MCF 10A (cell line): Measurements from ENCODE around the gene ACTRT2. TPM values are rescaled to one million over a fixed set of nuclear protein-coding genes. Genes with fewer than 3 reads are reported as not detected.

ENCODE experiments used
- BruUV-seq: library from RNA; stranded (reverse); fragments of 400-500 nt; replicated peaks from 2 replicates; lab custom pipeline; 2021; lab: Mats Ljungman, UMichigan
- CTCF ChIA-PET: fragments of 300-600 bp; sonication (Branson Sonifier 250); formaldehyde crosslinking; extraction: SDS; loops from one replicate; lab custom pipeline; 2021; ENCODE audit warnings: antibody characterized with exemption, inconsistent platforms; lab: Yijun Ruan, JAX
- POLR2A ChIA-PET: fragments of 300-600, 350-650 bp; sonication (Branson Sonifier 250); formaldehyde crosslinking; extraction: SDS; loops from one replicate; lab custom pipeline; 2020; ENCODE audit warnings: antibody characterized with exemption, inconsistent platforms; lab: Yijun Ruan, JAX
- DNase-seq: peaks from one replicate; pipeline ENCODE4 v3.0.0-alpha.2; 2018; ENCODE audit not compliant: unreplicated experiment
- H3K27ac Mint-ChIP-seq: one replicate; pipeline ENCODE4 v1.8.0; 2022; ENCODE audit warnings: mild to moderate bottlenecking, low read depth, mixed read lengths; ENCODE audit not compliant: unreplicated experiment
- H3K27me3 Mint-ChIP-seq: one replicate; pipeline ENCODE4 v1.8.0; 2022; ENCODE audit warnings: mixed read lengths; ENCODE audit not compliant: insufficient read depth, unreplicated experiment
- H3K36me3 Mint-ChIP-seq: one replicate; pipeline ENCODE4 v1.8.0; 2022; ENCODE audit warnings: mild to moderate bottlenecking, moderate library complexity, mixed read lengths; ENCODE audit not compliant: insufficient read depth, unreplicated experiment
- H3K4me1 Mint-ChIP-seq: one replicate; pipeline ENCODE4 v1.8.0; 2022; ENCODE audit warnings: mixed read lengths; ENCODE audit not compliant: insufficient read depth, unreplicated experiment
- H3K4me3 Mint-ChIP-seq: one replicate; pipeline ENCODE4 v1.8.0; 2022; ENCODE audit warnings: mild to moderate bottlenecking, moderate library complexity, mixed read lengths; ENCODE audit not compliant: unreplicated experiment
- H3K9me3 Mint-ChIP-seq: one replicate; pipeline ENCODE4 v1.8.0; 2022; ENCODE audit warnings: mixed read lengths; ENCODE audit not compliant: unreplicated experiment
- intact Hi-C: fragments of 100-400 bp; cut with micrococcal nuclease; formaldehyde crosslinking; loops from 2 replicates; pipeline ENCODE4 v1.14.1; 2022
- total RNA-seq: library from RNA; stranded (reverse); gene quantifications from 2 replicates; pipeline ENCODE4 v1.2.3, GENCODE V29; 2022
- TF ChIP-seq, protein P1 (sequence below): fragments of 200-600 bp; IDR thresholded peaks from one replicate; pipeline ENCODE4 v1.8.0; 2022; ENCODE audit warnings: antibody characterized with exemption, mild to moderate bottlenecking; ENCODE audit not compliant: unreplicated experiment

The ACTRT2 gene
- total RNA-seq, 1 experiment from 2014 or later = not detected

DNA sequence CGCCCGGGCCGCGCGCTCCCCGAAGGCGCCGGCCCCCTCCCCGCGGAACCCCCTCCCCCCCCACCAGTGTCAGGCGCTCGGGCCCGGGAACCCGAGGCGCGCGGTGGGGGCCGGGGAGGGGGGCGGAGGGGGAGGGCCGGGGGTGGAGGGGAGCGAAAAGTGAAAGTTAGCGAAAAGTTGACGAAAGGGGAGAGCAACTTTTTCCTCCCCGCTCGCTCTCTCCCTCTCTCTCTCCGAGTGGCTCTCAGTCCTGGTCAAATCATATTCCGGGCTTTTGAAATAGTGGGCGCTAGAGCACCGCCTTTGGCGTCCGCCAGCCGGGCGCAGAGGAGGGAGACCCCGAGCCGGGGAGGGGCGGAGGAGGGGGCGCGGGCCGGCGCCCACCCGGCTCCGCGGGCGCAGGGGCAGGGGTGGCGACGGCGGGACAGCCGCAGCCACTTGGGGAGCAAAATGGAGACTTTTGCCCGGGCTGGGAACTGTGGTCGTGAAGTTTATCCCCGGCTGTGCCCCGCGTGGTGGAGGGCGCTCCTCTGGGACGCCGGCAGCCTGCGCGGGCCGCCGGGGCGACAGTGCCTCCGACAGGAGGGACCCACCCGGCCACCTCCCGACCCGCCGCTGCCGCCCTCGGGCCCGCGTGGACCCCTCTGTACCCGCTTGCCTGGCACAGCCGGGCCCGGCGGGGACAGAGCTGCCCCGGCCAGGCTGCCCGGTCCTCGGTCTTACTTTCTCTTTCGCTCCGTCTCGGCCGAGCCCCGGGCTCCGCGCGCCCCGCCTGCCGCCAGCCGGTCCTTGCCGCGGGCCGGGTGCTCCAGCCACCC is 48.4 kb downstream of the ACTRT2 start:
- H3K27ac Mint-ChIP-seq = no peak overlapping the region

DNA sequence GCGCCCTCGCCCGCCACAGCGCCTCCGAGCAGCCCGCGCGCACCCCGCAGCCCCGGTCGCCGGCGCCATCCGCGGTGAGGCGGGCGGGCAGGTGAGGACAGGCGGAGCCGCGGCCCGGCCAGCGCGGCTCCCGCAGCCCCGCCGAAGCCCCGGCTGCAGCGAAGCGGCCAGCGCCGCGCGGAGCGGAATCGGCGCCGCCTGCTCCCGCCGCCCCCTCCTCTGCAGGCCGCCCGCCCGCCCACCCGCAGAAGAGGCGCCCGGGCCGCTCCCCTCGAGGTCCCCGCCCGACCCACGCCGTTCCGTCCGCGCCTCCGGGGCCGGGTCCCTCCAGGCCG is 49.0 kb downstream of the ACTRT2 start:
- DNase-seq = no peak
- CTCF ChIA-PET = interaction anchor here (0.6 kb wide), 1 partner anchor 45 kb away, joined by 3 read pairs; no protein-coding TSS in a partner anchor
- Mint-ChIP-seq H3K27ac (no peak overlapping the region), H3K9me3 (peaks cover under 1% of the 10 kb centered on the region), H3K27me3 (no peaks in the 10 kb centered on the region), H3K4me3 (no peak overlapping the region), H3K4me1 (no peaks in the 10 kb centered on the region), H3K36me3 (no peaks in the 10 kb centered on the region)
- BruUV-seq = no TSS peak
- TF ChIP-seq, protein P1, sequence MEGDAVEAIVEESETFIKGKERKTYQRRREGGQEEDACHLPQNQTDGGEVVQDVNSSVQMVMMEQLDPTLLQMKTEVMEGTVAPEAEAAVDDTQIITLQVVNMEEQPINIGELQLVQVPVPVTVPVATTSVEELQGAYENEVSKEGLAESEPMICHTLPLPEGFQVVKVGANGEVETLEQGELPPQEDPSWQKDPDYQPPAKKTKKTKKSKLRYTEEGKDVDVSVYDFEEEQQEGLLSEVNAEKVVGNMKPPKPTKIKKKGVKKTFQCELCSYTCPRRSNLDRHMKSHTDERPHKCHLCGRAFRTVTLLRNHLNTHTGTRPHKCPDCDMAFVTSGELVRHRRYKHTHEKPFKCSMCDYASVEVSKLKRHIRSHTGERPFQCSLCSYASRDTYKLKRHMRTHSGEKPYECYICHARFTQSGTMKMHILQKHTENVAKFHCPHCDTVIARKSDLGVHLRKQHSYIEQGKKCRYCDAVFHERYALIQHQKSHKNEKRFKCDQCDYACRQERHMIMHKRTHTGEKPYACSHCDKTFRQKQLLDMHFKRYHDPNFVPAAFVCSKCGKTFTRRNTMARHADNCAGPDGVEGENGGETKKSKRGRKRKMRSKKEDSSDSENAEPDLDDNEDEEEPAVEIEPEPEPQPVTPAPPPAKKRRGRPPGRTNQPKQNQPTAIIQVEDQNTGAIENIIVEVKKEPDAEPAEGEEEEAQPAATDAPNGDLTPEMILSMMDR = no peak
- POLR2A ChIA-PET = no interaction called here
- intact Hi-C loops = no loop called here

More for the DNA sequence above, 48.4 kb downstream of the ACTRT2 start:
- Mint-ChIP-seq H3K36me3 (no peaks in the 10 kb centered on the region), H3K27me3 (no peaks in the 10 kb centered on the region), H3K4me1 (no peaks in the 10 kb centered on the region), H3K4me3 (no peak overlapping the region), H3K9me3 (peaks cover 6% of the 10 kb centered on the region)
- no TSS peak for BruUV-seq
- TF ChIP-seq, protein P1 = no peak
- intact Hi-C loops = no loop called here
- no peak for DNase-seq
- ChIA-PET CTCF (interaction anchor here (0.6 kb wide), 1 partner anchor 44 kb away, joined by 3 read pairs; no protein-coding TSS in a partner anchor), POLR2A (no interaction called here)

DNA sequence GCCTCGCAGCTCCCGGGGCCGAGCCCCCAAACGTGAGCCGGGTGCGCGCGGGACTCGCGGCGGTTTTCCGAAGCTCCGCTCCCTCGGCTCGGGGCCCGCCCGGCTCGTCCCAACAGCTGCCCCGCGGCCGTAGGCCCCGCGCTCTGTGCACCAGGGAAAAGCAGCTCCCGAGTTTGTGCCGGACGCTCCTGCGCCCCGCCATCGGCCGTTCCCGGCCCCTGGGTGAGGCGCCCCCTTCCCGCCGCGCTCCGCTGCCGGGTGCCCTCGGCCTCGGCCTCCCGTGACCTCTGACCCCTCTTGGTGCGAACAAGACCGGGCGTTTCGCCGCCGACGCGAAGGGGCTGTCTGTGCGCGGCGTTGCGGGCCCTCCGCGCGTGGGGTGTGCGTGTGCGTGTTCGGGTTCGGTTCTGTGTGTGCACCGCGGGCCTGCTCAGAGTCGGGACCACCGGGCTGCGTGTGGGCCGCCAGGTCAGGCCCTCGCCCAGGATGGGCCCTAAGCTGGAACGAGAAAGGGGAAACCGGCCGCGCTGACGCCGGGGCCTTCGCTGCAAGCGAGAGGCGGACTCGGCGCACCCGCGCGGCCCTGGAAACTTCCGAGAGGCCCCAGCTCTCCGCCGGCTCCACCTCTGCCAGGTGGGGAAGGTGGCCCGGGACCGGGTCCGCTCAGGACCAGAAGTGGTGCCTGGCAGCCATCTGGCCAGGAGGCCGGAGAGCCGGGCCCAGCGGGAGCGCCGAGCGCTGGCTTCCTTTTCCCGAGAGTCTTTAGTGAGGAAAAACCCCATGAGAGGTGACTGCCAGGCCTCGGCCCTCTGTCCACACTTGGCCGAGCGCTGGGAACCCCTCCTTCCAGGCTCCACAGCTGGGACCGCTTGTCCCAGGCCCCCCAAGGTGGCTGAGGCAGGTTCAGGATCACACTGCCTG is 49.6 kb downstream of the ACTRT2 start:
- Mint-ChIP-seq H3K27ac (no peak overlapping the region), H3K4me1 (no peaks in the 10 kb centered on the region), H3K36me3 (no peaks in the 10 kb centered on the region), H3K9me3 (no peaks in the 10 kb centered on the region), H3K27me3 (no peaks in the 10 kb centered on the region), H3K4me3 (no peak overlapping the region)
- TF ChIP-seq, protein P1 = no peak
- CTCF ChIA-PET = interaction anchor here (0.6 kb wide), 1 partner anchor 45 kb away, joined by 3 read pairs; no protein-coding TSS in a partner anchor
- intact Hi-C loops = no loop called here
- no peak for DNase-seq
- POLR2A ChIA-PET = no interaction called here
- no TSS peak for BruUV-seq
